ENCODE results near the gene NALCN.

NALCN gene

DNA sequence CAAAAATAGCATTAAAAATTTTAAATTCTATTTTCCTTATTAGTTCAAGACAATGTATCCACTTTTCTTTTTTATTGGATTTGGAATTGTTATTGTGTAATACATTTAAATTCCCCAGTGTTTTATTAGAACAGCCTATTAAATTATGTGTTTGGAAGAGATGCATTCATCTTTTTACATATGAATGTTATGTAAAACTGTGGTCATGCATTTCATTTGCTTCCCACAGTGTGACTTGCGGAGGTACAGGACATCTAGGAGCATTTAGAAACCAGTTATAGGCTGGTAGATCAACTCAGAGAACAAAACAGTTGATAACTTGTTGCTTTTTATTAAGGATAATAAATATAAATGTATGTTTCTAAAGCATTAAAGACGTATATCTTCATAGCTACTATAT is 406.2 kb downstream of the NALCN start:
- no peak for DNase-seq

DNA sequence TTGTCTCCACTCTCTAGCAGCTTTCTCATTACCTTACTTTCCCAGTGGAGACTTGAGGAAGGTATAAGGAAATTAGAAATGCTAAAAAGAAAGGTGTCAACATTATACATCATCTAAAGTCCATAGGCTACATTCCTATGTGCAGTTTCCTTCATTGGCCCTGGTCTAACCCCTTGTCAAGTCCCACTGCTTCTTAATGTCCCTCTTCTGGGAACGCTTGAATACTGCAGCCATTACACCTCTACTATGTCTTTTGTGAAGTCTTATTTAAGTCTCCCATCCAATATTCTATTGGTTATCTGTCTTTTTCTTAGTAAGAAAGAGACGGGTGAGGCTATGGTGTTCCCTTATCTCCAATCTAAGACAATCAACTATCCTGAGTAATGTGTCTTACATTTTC is 409.1 kb downstream of the NALCN start:
- no peak for DNase-seq

Data from RPMI8226 (cell line).